Transverse colon (tissue), 3 donors: ENCODE data around the gene PDIA5.

Experiments used
- CTCF ChIP-seq, 5 experiments: fragments of 200-600 bp in 3 of 5; fragments of 450-650 bp in 2 of 5; sonication (generic) in 3 of 5; IDR thresholded peaks; 1 replicate in 2 of 5; 2 replicates in 3 of 5; pipeline ENCODE4 v1.5.1; 2016 to 2017; ENCODE audit warnings: antibody characterized with exemption in 5 of 5, inconsistent platforms in 3 of 5, mild to moderate bottlenecking in 2 of 5, moderate library complexity in 1 of 5
- EP300 ChIP-seq: sonication (generic); formaldehyde crosslinking; IDR thresholded peaks from one replicate; pipeline ENCODE4 v1.6.1; 2017; ENCODE audit warnings: antibody characterized with exemption, low read depth

- TF ChIP-seq CTCF (IDR thresholded peaks at IDR 0.05) (no peak), EP300 (no peak)
Observed at GRCh38 chr3:123149525-123149924, 82.7 kb downstream of the PDIA5 start.
